SK-N-SH (cell line): ENCODE measurements around the gene HACE1.

Experiments
- EP300 ChIP-seq, 2 experiments: IDR thresholded peaks; 2 replicates each; pipeline versions ENCODE4 v1.4.0 to v1.6.1; 2012; ENCODE audit warnings: borderline replicate concordance in 1 of 2, low read depth in 1 of 2, low read length in 1 of 2
- EZH2phosphoT487 ChIP-seq: fragments of 200-600 bp; sonication (generic); IDR thresholded peaks from 2 replicates; pipeline ENCODE4 v1.6.1; 2017; ENCODE audit warnings: low read depth, mixed run types, mild to moderate bottlenecking, antibody characterized with exemption, moderate library complexity, borderline replicate concordance
- GATA2 ChIP-seq: sonication (generic); formaldehyde crosslinking; IDR thresholded peaks from 2 replicates; pipeline ENCODE4 v1.5.0; 2020; ENCODE audit warnings: mild to moderate bottlenecking, missing genetic modification reagents
- POLR2AphosphoS5 ChIP-seq: IDR thresholded peaks from 2 replicates; pipeline ENCODE4 v1.6.1; 2012; ENCODE audit warnings: low read depth, low read length
- RCOR1 ChIP-seq: fragments of 150-350 bp; IDR thresholded peaks from 2 replicates; pipeline ENCODE4 v1.6.1; 2017; ENCODE audit warnings: antibody characterized with exemption, low read length
- RFX5 ChIP-seq: IDR thresholded peaks from 2 replicates; pipeline ENCODE4 v1.6.1; 2012; ENCODE audit warnings: mild to moderate bottlenecking, improper control_type of control experiment, low read length
- RXRA ChIP-seq: IDR thresholded peaks from 2 replicates; pipeline ENCODE4 v1.4.0; 2012; ENCODE audit warnings: low read depth, mild to moderate bottlenecking, borderline replicate concordance
- SIN3A ChIP-seq: IDR thresholded peaks from 2 replicates; pipeline ENCODE4 v1.6.1; 2012; ENCODE audit warnings: low read depth, mild to moderate bottlenecking, low read length, moderate library complexity, borderline replicate concordance
- TEAD4 ChIP-seq: IDR thresholded peaks from 2 replicates; pipeline ENCODE4 v1.4.0; 2012; ENCODE audit warnings: mild to moderate bottlenecking, borderline replicate concordance; ENCODE audit not compliant: insufficient read depth
- USF2 ChIP-seq: fragments of 150-350 bp; IDR thresholded peaks from 2 replicates; pipeline ENCODE4 v1.6.1; 2017; ENCODE audit warnings: antibody characterized with exemption, low read length, low read depth, borderline replicate concordance
- TF ChIP-seq, protein P1 (sequence below): IDR thresholded peaks from 2 replicates; pipeline ENCODE4 v1.4.0; 2012; ENCODE audit warnings: low read depth, borderline replicate concordance
- TF ChIP-seq, protein P2 (sequence below): IDR thresholded peaks from 2 replicates; pipeline ENCODE4 v1.4.0; 2012; ENCODE audit warnings: low read depth
- TF ChIP-seq, protein P3 (sequence below): fragments of 200-600 bp; sonication (generic); IDR thresholded peaks from 2 replicates; pipeline ENCODE4 v1.6.1; 2017; ENCODE audit warnings: antibody characterized with exemption, mild to moderate bottlenecking, moderate library complexity
- TF ChIP-seq, protein P4 (sequence below): IDR thresholded peaks from 2 replicates; pipeline ENCODE4 v1.6.1; 2012; ENCODE audit warnings: mild to moderate bottlenecking, low read depth, low read length, moderate library complexity

GRCh38 chr6:104750449-104750848, 109.3 kb downstream of the HACE1 start:
- TF ChIP-seq, protein P1, sequence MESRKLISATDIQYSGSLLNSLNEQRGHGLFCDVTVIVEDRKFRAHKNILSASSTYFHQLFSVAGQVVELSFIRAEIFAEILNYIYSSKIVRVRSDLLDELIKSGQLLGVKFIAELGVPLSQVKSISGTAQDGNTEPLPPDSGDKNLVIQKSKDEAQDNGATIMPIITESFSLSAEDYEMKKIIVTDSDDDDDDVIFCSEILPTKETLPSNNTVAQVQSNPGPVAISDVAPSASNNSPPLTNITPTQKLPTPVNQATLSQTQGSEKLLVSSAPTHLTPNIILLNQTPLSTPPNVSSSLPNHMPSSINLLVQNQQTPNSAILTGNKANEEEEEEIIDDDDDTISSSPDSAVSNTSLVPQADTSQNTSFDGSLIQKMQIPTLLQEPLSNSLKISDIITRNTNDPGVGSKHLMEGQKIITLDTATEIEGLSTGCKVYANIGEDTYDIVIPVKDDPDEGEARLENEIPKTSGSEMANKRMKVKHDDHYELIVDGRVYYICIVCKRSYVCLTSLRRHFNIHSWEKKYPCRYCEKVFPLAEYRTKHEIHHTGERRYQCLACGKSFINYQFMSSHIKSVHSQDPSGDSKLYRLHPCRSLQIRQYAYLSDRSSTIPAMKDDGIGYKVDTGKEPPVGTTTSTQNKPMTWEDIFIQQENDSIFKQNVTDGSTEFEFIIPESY: no peak
- TF ChIP-seq, protein P2, sequence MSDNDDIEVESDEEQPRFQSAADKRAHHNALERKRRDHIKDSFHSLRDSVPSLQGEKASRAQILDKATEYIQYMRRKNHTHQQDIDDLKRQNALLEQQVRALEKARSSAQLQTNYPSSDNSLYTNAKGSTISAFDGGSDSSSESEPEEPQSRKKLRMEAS: no peak
- TF ChIP-seq, protein P3, sequence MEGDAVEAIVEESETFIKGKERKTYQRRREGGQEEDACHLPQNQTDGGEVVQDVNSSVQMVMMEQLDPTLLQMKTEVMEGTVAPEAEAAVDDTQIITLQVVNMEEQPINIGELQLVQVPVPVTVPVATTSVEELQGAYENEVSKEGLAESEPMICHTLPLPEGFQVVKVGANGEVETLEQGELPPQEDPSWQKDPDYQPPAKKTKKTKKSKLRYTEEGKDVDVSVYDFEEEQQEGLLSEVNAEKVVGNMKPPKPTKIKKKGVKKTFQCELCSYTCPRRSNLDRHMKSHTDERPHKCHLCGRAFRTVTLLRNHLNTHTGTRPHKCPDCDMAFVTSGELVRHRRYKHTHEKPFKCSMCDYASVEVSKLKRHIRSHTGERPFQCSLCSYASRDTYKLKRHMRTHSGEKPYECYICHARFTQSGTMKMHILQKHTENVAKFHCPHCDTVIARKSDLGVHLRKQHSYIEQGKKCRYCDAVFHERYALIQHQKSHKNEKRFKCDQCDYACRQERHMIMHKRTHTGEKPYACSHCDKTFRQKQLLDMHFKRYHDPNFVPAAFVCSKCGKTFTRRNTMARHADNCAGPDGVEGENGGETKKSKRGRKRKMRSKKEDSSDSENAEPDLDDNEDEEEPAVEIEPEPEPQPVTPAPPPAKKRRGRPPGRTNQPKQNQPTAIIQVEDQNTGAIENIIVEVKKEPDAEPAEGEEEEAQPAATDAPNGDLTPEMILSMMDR: no peak
- TF ChIP-seq, protein P4, sequence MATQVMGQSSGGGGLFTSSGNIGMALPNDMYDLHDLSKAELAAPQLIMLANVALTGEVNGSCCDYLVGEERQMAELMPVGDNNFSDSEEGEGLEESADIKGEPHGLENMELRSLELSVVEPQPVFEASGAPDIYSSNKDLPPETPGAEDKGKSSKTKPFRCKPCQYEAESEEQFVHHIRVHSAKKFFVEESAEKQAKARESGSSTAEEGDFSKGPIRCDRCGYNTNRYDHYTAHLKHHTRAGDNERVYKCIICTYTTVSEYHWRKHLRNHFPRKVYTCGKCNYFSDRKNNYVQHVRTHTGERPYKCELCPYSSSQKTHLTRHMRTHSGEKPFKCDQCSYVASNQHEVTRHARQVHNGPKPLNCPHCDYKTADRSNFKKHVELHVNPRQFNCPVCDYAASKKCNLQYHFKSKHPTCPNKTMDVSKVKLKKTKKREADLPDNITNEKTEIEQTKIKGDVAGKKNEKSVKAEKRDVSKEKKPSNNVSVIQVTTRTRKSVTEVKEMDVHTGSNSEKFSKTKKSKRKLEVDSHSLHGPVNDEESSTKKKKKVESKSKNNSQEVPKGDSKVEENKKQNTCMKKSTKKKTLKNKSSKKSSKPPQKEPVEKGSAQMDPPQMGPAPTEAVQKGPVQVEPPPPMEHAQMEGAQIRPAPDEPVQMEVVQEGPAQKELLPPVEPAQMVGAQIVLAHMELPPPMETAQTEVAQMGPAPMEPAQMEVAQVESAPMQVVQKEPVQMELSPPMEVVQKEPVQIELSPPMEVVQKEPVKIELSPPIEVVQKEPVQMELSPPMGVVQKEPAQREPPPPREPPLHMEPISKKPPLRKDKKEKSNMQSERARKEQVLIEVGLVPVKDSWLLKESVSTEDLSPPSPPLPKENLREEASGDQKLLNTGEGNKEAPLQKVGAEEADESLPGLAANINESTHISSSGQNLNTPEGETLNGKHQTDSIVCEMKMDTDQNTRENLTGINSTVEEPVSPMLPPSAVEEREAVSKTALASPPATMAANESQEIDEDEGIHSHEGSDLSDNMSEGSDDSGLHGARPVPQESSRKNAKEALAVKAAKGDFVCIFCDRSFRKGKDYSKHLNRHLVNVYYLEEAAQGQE: no peak
- TF ChIP-seq RXRA: no peak
- TF ChIP-seq USF2: no peak
- TF ChIP-seq RCOR1: no peak
- no peak for TF ChIP-seq POLR2AphosphoS5
- no peak for TF ChIP-seq RFX5
- TF ChIP-seq EZH2phosphoT487: no peak
- TF ChIP-seq EP300 (IDR thresholded peaks at IDR 0.05; ENCODE audit: borderline replicate concordance in 1 of 2, low read depth in 1 of 2, low read length in 1 of 2): no peak
- TF ChIP-seq SIN3A: no peak
- no peak for TF ChIP-seq GATA2 (CRISPR knock-in tag)
- TF ChIP-seq TEAD4: no peak
